Measurements from ENCODE around the gene P2RX1. TPM values are rescaled to one million over a fixed set of nuclear protein-coding genes. Genes with fewer than 3 reads are reported as not detected.

The P2RX1 gene
- not detected for total RNA-seq (ENCODE audit: unreplicated experiment)
- long read RNA-seq: 0 reads

DNA sequence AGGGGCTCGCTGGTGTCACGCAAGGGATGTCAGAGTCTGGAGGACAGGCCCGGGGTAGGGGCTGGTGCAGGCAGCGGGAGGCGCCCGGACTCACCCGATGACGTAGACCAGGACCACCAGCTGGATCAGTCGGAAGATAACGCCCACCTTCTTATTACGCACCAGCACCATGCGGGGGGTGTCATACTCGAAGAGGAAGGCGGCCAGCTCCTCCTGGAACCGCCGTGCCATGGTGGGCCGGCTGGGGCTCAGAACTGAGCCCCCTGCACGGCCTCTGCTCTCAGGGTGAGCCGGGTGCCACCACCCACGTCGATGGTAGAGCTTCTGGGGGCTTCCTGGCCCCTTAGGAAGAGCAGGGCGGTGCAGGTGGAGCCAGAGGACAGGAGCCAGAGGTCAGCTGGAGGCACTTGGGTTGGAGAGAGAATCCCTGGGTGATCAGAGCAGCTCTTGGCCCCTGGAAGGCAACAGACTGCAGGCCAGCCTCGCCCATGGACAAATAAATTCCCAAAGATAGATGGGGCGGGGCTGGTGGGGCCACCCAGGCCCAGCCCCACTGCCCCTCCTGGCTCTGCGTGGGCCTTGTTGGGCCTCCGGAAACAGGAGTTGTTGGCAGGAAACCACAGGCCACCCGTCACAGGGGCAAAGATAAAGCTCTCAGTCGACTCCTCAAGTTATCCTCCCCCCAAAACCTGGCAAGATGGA lies at the start of gene P2RX1:
TSS of gene P2RX1 (minus strand) at position 471 of the 702 bp plus-strand sequence. CDS start at position 231, 240 bp downstream.
- no peaks in the 10 kb centered on the region for H3K36me3 Mint-ChIP-seq (ENCODE audit: low read depth, unreplicated experiment)
- H3K27me3 Mint-ChIP-seq (ENCODE audit: unreplicated experiment): peaks cover 3% of the 10 kb centered on the region
- no peaks in the 10 kb centered on the region for H3K4me1 Mint-ChIP-seq (ENCODE audit: unreplicated experiment)
- TF ChIP-seq, protein P1, sequence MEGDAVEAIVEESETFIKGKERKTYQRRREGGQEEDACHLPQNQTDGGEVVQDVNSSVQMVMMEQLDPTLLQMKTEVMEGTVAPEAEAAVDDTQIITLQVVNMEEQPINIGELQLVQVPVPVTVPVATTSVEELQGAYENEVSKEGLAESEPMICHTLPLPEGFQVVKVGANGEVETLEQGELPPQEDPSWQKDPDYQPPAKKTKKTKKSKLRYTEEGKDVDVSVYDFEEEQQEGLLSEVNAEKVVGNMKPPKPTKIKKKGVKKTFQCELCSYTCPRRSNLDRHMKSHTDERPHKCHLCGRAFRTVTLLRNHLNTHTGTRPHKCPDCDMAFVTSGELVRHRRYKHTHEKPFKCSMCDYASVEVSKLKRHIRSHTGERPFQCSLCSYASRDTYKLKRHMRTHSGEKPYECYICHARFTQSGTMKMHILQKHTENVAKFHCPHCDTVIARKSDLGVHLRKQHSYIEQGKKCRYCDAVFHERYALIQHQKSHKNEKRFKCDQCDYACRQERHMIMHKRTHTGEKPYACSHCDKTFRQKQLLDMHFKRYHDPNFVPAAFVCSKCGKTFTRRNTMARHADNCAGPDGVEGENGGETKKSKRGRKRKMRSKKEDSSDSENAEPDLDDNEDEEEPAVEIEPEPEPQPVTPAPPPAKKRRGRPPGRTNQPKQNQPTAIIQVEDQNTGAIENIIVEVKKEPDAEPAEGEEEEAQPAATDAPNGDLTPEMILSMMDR (IDR thresholded peaks at IDR 0.05; ENCODE audit: unreplicated experiment): no peak
- H3K4me3 Mint-ChIP-seq (ENCODE audit: unreplicated experiment): no peak within 1 kb of the TSS
- H3K27ac Mint-ChIP-seq (ENCODE audit: unreplicated experiment): no peak within 1 kb of the TSS
- DNase-seq (ENCODE audit: low spot score): no peak
- no peaks in the 10 kb centered on the region for H3K9me3 Mint-ChIP-seq (ENCODE audit: unreplicated experiment)

DNA sequence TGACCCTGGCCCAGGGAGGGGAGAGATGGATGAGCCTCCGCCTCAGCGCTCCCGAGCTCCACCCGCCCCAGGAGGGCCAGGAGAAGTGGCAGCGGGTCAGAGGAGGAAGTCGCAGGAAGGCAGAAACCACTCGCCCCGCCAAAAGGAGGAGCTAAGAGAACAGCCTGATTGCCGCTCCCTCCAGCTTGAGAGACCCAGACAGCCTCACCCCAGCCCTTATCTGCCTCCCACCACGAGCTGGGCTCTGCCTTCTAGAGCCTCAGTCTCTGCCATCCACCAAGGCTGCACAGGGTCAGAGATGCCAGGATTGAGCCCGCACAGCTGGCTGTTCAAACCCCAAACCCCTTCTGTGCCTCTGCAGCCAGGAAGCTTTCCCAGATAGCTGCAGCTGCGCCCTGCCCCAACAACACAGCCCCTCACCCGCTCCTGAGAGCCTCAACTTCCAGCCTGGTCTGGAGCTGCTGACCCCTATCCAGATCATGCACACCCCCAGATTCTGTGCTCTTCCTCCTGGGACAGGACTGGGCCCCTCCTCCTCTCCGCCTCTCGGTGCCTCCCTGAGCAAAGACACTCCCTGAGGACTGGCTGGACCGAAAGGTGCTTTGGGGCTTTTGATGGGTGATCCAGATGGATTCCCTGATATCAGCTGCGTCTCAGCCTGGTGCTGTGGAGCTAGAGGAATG lies 49.0 kb upstream of the P2RX1 start:
- Mint-ChIP-seq H3K4me1 (ENCODE audit: unreplicated experiment) (peaks cover 29% of the 10 kb centered on the region), H3K36me3 (ENCODE audit: low read depth, unreplicated experiment) (no peaks in the 10 kb centered on the region), H3K4me3 (ENCODE audit: unreplicated experiment) (peak overlapping the region; percentile 71), H3K27ac (ENCODE audit: unreplicated experiment) (no peak overlapping the region), H3K27me3 (ENCODE audit: unreplicated experiment) (peaks cover 19% of the 10 kb centered on the region), H3K9me3 (ENCODE audit: unreplicated experiment) (no peaks in the 10 kb centered on the region)
- TF ChIP-seq, protein P1 (IDR thresholded peaks at IDR 0.05; ENCODE audit: unreplicated experiment): no peak
- peak; percentile 64 for DNase-seq (ENCODE audit: low spot score)

DNA sequence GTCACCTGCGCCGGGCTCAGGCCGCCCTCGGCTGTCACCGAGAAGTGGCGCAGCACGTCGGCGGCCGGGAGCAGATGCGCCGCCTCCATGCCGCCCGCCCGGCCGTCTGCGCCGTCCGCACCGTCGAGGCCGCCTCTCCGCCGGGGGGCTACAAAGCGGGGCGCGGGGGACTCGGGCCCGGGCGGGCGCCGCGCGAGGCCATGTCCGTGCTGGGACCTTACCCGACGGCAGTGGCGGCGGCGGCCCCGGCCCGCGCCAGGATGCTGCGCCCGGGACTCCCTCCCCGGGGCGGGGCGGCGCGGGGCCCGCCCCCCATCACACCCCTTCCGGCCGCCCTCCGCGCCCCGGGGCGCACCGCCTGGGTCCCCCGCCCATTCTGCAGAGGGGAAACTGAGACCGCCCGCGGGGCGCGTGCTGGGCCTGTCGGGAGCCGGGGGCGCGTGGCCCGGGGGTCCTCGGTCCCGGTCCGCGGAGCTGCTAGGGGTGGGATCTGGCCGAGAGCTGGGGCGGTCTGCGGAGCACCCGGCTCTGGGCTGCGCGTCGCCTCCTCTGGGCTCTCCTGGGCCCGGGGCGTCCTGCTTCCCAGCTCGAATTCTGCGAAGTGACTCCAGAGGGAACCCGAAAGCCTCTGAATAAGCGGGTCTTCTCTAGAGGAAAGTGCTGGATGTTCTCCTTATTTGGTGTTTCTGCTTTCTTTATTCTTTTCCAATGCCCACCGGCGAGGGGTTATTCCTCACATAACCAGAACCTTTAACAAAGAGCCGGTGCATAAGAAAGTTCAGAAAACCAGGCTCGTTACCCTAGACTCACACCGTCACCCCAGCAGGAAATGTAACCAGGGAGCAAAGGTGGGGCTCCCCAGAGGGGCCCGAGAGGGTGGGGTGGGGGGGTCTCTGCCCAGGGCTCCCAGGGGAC lies 48.2 kb upstream of the P2RX1 start, which contains the start of gene ATP2A3:
TSS of gene ATP2A3 (minus strand) at position 235 of the 915 bp plus-strand sequence. CDS start at position 89, 146 bp downstream.
- TF ChIP-seq, protein P1 (IDR thresholded peaks at IDR 0.05; ENCODE audit: unreplicated experiment): no peak
- peak within 1 kb of the TSS; percentile 81 for H3K27ac Mint-ChIP-seq (ENCODE audit: unreplicated experiment)
- H3K27me3 Mint-ChIP-seq (ENCODE audit: unreplicated experiment): peaks cover 19% of the 10 kb centered on the region
- DNase-seq (ENCODE audit: low spot score): peak; percentile 39
- H3K4me3 Mint-ChIP-seq (ENCODE audit: unreplicated experiment): peak within 1 kb of the TSS; percentile 88
- H3K36me3 Mint-ChIP-seq (ENCODE audit: low read depth, unreplicated experiment): no peaks in the 10 kb centered on the region
- no peaks in the 10 kb centered on the region for H3K9me3 Mint-ChIP-seq (ENCODE audit: unreplicated experiment)
- H3K4me1 Mint-ChIP-seq (ENCODE audit: unreplicated experiment): peaks cover 29% of the 10 kb centered on the region

DNA sequence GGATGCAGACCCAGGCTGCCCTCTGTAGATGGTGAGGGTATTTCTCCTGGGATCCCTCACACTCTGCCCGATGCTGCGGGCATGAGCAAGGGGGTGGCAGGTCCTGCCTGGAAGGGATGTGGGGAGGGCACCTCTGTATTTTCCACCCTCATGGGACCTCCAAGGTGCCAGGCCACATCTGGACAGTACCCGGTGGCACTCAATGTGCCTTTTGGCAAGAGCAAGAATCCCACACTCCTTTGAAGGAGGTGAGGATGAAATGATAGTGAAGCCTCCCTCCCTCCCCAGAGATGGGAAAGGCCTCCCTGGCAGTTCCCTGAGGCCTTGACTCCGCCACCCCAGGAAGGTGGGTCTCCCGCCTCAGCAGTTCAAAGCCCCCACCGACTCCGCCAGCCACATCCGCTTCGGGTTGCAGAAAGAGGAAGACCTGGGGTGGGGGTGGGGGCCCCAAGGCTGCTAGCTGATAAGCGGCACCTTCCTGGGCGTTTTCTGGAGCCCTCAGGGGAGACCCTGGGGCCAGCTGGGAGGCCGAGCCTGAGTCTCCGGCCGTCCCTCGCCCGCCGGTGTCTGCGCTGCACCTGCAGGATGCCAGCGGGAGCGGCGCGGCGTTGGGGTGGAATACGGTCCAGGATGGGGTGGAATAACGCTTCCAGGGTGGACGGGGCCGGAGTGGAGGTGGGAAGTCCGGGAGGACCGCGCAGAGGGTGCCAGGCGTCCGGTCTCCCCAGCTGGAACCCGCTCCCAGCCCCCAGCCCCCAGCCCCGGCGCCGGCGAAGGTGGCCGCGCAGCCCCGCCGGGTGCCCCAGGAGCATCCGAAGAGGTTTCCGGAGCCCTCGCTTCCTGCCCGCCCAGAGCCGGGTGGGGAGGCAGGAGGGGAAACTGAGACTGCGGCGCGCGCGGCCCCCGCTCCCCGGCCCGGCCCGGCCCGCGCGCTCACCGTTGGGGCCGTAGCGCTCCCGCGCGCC lies 47.3 kb upstream of the P2RX1 start:
- DNase-seq (ENCODE audit: low spot score): peak; percentile 44
- Mint-ChIP-seq H3K9me3 (ENCODE audit: unreplicated experiment) (no peaks in the 10 kb centered on the region), H3K27me3 (ENCODE audit: unreplicated experiment) (peaks cover 15% of the 10 kb centered on the region), H3K27ac (ENCODE audit: unreplicated experiment) (no peak overlapping the region), H3K36me3 (ENCODE audit: low read depth, unreplicated experiment) (peaks cover under 1% of the 10 kb centered on the region), H3K4me1 (ENCODE audit: unreplicated experiment) (peaks cover 24% of the 10 kb centered on the region), H3K4me3 (ENCODE audit: unreplicated experiment) (peak overlapping the region; percentile 83)
- TF ChIP-seq, protein P1 (IDR thresholded peaks at IDR 0.05; ENCODE audit: unreplicated experiment): no peak

Measured in endothelial cell (in vitro differentiated cells).